Fibroblast of the aortic adventitia (primary cell): ENCODE results near the gene SNED1. TPM values are rescaled to one million over a fixed set of nuclear protein-coding genes. Genes with fewer than 3 reads are reported as not detected.
A peak's percentile ranks its signal among the peaks of the same experiment; 100 is the strongest.
"Not testable (repeated sequence)": the region's sequence is repeated elsewhere in the genome, so short reads cannot be mapped to it uniquely, and the experiment has no call there.

Experiments
- DNase-seq: peaks from one replicate; pipeline ENCODE4 v3.0.0-alpha.2; 2010; ENCODE audit warnings: low read depth
- H3K4me3 ChIP-seq: 2 replicates; pipeline ENCODE4 v1.5.1; 2011; ENCODE audit warnings: low read depth, mild to moderate bottlenecking, control low read depth, low read length, moderate library complexity
- total RNA-seq: library from RNA; depleted of rRNA; stranded (reverse); fragments of >200 nt; gene quantifications from 2 replicates; pipeline ENCODE4 v1.2.3, GENCODE V29; 2012; ENCODE audit warnings: low replicate concordance
- TF ChIP-seq, protein P1 (sequence below): IDR thresholded peaks from 2 replicates; pipeline ENCODE4 v1.5.1; 2011; ENCODE audit warnings: mild to moderate bottlenecking, low read length, control low read depth, inconsistent platforms; ENCODE audit not compliant: insufficient read depth

The SNED1 gene
- total RNA-seq, 1 donor: 77.5 TPM

- DNase-seq: peak; percentile 74
- TF ChIP-seq, protein P1, sequence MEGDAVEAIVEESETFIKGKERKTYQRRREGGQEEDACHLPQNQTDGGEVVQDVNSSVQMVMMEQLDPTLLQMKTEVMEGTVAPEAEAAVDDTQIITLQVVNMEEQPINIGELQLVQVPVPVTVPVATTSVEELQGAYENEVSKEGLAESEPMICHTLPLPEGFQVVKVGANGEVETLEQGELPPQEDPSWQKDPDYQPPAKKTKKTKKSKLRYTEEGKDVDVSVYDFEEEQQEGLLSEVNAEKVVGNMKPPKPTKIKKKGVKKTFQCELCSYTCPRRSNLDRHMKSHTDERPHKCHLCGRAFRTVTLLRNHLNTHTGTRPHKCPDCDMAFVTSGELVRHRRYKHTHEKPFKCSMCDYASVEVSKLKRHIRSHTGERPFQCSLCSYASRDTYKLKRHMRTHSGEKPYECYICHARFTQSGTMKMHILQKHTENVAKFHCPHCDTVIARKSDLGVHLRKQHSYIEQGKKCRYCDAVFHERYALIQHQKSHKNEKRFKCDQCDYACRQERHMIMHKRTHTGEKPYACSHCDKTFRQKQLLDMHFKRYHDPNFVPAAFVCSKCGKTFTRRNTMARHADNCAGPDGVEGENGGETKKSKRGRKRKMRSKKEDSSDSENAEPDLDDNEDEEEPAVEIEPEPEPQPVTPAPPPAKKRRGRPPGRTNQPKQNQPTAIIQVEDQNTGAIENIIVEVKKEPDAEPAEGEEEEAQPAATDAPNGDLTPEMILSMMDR: no peak
- H3K4me3 ChIP-seq: peak within 1 kb of the TSS; percentile 91
Observed at GRCh38 chr2:241102239-241102803, 103.9 kb downstream of the SNED1 start, which contains the start of gene MTERF4. MTERF4 (minus strand) TSS chr2:241102287; CDS start chr2:241102273, 14 bp downstream.

GRCh38 chr2:241103176-241103595, 104.8 kb downstream of the SNED1 start:
- H3K4me3 ChIP-seq: peak overlapping the region; percentile 91
- TF ChIP-seq, protein P1: no peak
- peak; percentile 9 for DNase-seq

DNA sequence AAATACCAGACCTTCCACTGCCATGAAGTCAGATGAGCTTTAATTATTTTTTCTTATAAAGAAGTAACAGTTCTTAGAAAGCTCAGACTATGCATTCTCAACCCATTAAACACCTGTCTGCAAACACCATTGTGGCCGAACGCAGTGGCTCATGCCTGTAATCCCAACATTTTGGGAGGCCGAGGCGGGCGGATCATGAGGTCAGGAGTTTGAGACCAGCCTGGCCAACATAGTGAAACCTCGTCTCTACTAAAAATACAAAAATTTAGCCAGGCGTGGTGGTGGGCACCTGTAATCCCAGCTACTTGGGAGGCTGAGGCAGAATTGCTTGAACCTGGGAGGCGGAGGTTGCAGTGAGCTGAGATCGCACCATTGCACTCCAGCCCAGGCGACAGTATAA, 106.2 kb downstream of the SNED1 start:
- not testable (repeated sequence) for DNase-seq, H3K4me3 ChIP-seq

DNA sequence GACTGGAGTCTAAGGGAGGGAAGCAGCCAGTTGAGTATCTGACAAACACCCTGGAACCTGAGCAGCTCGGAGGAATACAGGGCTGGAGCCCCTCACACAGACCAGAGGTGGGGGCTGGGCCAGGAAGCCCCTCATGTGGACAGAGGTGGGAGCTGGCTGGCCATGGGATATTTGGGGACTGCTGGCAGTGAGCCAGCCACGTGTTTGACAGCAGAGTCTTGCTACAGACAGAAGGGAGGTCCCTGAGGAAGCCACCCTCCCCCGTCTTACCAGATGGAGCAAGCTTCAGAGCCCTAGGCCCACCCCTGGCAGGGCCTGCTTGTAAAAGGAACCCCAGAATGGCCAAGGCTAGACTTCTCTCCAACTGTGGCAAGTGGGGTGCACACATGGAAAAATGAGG, 107.2 kb downstream of the SNED1 start:
- TF ChIP-seq, protein P1: no peak
- DNase-seq: no peak

DNA sequence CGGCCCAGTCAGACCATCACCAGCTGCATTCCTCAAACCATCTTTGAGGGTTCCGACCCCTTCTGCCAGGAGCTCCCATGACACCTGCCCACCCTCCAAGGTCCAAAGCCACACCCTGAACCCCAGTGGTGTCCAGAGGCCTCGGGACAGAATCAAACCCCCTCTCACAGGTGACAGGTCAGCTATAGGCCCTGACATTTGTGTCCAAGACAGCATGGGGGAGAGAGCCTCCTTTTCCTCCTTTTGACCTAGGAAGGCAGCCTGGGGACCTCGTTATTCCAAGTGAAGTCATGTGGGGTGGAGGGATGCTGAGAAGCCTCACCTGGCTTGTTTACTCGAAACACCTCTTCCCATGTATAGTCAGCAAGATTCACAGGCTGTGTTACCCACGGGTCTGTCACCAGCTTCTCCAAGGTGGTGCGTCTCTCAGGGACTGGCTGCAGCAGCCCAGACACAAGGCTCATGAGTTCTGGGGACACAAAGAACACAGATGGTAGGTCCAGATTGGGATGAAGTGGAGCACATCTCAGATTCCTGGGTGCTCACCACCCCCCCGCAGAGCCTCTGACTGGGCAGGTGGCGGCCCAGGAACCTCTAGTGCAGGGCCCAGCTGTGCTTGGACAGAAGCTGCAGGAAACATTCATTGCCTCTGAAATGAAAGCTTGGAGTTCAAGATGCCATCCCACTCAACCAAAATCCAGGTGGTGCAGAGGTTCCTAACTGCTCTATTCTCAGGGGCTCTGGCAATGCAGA, 108.8 kb downstream of the SNED1 start:
- DNase-seq: no peak
- TF ChIP-seq, protein P1: no peak
- no peak overlapping the region for H3K4me3 ChIP-seq

More for the DNA sequence above, 107.2 kb downstream of the SNED1 start:
- H3K4me3 ChIP-seq: no peak overlapping the region

DNA sequence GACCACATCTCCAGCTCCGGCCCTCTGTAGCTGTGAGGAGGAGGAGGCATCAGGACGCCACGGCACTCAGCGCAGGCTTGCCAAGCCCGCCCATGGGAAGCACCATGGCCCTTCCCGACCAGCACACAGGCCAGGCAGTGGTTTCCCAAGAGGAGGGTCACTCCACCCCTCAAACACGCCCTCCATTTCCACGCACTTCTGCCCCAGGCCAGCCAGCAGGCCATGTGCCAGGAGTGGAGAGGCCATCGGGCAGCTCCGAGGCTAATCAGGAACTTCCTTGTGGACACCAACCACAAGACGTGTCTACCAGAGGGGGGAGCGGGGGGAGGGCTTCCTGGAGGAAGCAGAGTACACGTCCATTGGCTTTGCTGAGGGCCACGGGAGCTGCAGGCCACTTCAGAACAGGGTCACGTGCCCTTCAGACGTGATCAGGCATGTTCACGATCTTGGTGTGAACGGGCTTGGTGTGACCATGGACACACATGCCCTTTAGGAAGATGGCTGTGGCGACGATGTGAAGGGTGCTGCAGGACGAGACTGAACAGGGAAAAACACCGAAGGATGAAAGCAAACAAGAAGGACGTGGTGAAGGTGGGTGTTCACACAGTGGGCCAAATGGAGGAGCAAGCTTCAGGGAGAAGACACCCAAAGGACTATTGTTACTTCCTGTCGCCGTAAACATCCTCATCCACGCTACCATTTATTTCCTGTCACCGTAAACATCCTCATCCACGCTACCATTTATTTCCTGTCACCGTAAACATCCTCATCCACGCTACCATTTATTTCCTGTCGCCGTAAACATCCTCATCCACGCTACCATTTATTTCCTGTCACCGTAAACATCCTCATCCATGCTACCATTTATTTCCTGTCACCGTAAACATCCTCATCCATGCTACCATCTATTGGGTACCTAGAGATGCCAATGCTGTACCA, 110.1 kb downstream of the SNED1 start:
- DNase-seq: no peak
- TF ChIP-seq, protein P1: no peak
- no peak overlapping the region for H3K4me3 ChIP-seq
